Measurements from ENCODE around the gene FKBP3.

GRCh38 chr14:45068396-45068795, 65.9 kb downstream of the FKBP3 start:
- TF ChIP-seq POLR2A (IDR thresholded peaks at IDR 0.05) (no peak), CTCF (IDR thresholded peaks at IDR 0.05) (no peak), POLR2AphosphoS5 (IDR thresholded peaks at IDR 0.05) (no peak)
